ENCODE measurements around the gene CDC20B.

DNA sequence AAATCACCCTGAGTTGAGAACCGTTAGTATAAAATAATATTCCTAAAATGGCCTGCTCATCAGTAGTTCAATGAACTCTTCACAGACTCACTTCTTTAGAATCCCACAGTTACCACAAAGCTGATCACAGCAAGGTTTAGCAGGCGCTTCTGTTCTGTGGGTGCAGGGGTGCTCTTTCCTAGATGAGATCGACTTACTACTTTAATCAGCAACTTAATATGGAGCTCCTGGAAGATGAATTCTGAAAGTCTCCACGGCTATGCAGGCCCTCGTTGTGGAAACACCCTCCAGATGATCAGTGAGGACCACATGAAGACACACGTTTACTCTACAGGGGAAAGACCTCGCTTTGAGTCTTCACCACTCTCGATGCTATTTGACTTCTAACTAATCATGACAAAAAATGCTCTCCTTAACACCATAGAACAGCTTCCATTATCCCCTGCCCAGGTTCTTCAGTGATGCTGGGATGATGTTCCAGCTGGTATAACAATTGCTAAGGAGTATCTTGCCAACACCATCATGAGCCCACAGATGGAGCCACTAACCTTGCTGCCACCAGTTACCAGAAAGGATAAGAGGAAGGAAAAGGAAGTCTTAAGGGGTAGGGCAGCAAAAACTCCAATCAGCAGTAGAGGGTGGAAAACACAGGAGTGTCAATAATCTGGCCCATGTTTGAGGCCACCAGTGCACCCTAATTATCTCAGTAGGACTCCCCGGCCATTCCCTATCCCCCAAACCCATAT, 30.9 kb downstream of the CDC20B start:
- TF ChIP-seq, protein P1, sequence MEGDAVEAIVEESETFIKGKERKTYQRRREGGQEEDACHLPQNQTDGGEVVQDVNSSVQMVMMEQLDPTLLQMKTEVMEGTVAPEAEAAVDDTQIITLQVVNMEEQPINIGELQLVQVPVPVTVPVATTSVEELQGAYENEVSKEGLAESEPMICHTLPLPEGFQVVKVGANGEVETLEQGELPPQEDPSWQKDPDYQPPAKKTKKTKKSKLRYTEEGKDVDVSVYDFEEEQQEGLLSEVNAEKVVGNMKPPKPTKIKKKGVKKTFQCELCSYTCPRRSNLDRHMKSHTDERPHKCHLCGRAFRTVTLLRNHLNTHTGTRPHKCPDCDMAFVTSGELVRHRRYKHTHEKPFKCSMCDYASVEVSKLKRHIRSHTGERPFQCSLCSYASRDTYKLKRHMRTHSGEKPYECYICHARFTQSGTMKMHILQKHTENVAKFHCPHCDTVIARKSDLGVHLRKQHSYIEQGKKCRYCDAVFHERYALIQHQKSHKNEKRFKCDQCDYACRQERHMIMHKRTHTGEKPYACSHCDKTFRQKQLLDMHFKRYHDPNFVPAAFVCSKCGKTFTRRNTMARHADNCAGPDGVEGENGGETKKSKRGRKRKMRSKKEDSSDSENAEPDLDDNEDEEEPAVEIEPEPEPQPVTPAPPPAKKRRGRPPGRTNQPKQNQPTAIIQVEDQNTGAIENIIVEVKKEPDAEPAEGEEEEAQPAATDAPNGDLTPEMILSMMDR (IDR thresholded peaks at IDR 0.05; ENCODE audit: low read depth, low read length): no peak
- TF ChIP-seq POLR2A (IDR thresholded peaks at IDR 0.05; ENCODE audit: extremely low read depth, insufficient read length) (no peak), MAX (IDR thresholded peaks at IDR 0.05; ENCODE audit: low read depth, low read length) (no peak), MYC (IDR thresholded peaks at IDR 0.05; ENCODE audit: low read depth, low read length) (no peak)
